D721Med (cell line): ENCODE data around the gene RNF144A.

Source experiments
- DNase-seq: peaks from one replicate; pipeline ENCODE4 v3.0.0; 2011; ENCODE audit warnings: low spot score; ENCODE audit not compliant: insufficient read length
- FAIRE-seq: peaks from 2 replicates; lab custom pipeline; 2011; peaks lifted over from hg19 to GRCh38; lab: Jason Lieb, UNC
- CTCF ChIP-seq: IDR thresholded peaks from 2 replicates; pipeline ENCODE4 v1.5.1; 2012; ENCODE audit warnings: mild to moderate bottlenecking, control low read depth; ENCODE audit not compliant: insufficient read depth; ENCODE audit errors: missing control alignments

The RNF144A gene

GRCh38 chr2:6879011-6879410 lies 38.2 kb upstream of the RNF144A start:
- TF ChIP-seq CTCF = no peak
- FAIRE-seq (no peak), DNase-seq (no peak)

GRCh38 chr2:6880200-6880733 lies 36.9 kb upstream of the RNF144A start:
- TF ChIP-seq CTCF = no peak
- DNase-seq = no peak
- FAIRE-seq = no peak

- TF ChIP-seq CTCF = no peak
- no peak for DNase-seq
- FAIRE-seq = no peak
Observed at GRCh38 chr2:6881046-6881445, 36.2 kb upstream of the RNF144A start.

- no peak for TF ChIP-seq CTCF
- DNase-seq (no peak), FAIRE-seq (no peak)
Observed at GRCh38 chr2:6881516-6881915, 35.7 kb upstream of the RNF144A start.

- no peak for DNase-seq
Observed at GRCh38 chr2:6883448-6884122, 33.6 kb upstream of the RNF144A start.

GRCh38 chr2:6885551-6885950 lies 31.7 kb upstream of the RNF144A start:
- no peak for TF ChIP-seq CTCF
- DNase-seq = no peak
- no peak for FAIRE-seq

More at GRCh38 chr2:6883448-6884122, 33.6 kb upstream of the RNF144A start:
- no peak for FAIRE-seq
- TF ChIP-seq CTCF = no peak

GRCh38 chr2:6885968-6886367 lies 31.2 kb upstream of the RNF144A start:
- TF ChIP-seq CTCF = no peak
- FAIRE-seq = no peak
- DNase-seq = no peak
